ENCODE results near the gene TRIM24.
"Not testable (repeated sequence)": the region's sequence is repeated elsewhere in the genome, so short reads cannot be mapped to it uniquely, and the experiment has no call there.

Gene TRIM24

DNA sequence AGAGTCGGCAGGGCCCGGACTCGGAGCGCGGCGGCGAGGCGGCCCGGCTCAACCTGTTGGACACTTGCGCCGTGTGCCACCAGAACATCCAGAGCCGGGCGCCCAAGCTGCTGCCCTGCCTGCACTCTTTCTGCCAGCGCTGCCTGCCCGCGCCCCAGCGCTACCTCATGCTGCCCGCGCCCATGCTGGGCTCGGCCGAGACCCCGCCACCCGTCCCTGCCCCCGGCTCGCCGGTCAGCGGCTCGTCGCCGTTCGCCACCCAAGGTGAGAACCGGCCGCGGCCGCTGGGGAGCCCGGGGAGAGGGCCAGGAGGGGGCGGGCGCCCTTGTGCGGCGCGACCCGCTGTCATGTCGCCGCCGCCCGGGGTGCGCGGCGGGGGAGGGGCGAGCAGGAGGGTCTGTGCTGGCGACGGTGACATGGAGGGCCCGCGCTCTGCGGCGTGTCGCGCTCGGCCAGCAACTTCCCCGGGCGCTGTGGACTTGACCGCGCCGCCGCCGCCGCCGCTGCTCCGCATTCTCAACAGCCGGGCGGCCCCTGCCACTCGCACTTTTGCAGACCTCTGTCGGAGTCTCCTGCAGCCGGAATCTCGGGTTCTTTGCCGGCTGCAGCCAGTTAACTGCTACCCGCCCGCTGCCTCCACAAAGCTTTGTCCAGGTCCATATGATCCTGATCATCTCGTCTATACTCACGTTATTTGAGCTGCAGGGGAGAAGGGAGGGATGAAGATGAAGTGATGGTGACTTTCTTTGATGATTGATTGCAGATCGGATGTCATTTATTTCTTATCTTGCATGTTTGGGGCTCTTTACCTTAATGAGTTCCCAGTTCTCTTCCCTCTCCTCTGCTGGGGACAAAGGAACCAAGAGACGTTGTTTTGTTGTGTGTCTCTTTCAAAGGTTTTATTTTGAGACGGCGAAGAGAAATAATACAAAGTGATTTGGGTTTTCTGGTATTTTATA is 869 bp downstream of the TRIM24 start:
- peak; percentile 43 to 65 for DNase-seq

DNA sequence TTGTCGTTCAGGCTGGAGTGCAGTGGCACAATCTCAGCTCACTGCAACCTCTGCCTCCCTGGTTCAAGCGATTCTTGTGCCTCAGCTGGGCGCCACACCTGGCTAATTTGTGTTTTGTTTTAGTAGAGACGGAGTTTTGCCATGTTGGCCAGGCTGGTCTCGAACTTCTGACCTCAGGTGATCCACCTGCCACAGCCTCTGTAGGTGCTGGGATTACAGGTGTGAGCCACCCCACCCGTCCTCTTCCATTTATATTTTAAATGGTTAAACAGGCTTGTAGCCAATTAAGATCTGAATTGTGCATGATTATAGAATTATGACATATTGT is 3.2 kb downstream of the TRIM24 start:
- not testable (repeated sequence) for DNase-seq

DNA sequence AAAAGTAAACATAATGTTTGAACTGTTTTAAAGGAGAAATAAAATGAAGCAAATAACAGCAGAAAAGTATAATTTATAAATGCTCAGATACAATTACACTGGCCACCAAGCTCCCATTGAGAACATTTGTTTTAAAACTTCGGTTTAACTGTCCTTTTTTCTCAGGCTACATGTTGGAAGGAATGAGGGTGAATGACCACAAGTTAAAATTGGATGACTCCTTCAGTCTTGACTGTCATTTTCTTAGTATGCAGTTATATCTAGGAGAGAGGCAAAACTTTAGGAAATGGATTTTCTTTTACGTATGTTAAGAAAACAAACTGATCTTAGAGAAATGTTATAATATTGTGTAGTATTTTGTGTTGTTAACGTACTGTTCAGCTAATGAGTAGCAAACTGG is 5.0 kb downstream of the TRIM24 start:
- no peak for DNase-seq

DNA sequence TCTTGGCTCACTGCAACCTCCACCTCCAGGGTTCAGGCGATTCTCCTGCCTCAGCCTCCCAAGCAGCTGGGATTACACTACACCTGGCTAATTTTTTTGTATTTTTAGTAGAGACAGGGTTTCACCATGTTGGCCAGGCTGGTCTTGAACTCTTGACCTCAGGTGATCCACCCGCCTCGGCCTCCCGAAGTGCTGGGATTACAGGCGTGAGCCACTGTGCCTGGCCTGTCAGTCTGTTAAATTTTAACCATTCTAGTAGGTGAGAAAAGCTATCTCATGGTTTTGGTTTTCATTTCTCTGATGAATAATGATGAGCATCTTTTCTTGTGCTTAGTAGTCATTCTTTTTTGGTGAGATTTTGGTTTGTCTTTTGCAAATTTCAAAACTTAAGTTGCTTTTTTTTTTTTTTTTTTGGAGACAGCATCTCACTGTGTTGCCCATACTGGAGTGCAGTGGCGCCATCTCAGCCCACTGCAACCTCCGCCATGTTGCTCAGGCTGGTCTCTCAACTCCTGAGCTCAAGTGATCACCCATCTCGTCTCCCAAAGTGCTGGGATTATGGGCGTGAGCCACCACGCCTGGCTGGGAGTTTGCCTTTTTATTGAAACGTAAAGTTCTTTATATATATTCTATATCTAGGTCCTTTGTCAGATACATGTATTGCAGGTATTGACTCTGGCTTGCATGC is 6.2 kb downstream of the TRIM24 start:
- DNase-seq = not testable (repeated sequence)

DNA sequence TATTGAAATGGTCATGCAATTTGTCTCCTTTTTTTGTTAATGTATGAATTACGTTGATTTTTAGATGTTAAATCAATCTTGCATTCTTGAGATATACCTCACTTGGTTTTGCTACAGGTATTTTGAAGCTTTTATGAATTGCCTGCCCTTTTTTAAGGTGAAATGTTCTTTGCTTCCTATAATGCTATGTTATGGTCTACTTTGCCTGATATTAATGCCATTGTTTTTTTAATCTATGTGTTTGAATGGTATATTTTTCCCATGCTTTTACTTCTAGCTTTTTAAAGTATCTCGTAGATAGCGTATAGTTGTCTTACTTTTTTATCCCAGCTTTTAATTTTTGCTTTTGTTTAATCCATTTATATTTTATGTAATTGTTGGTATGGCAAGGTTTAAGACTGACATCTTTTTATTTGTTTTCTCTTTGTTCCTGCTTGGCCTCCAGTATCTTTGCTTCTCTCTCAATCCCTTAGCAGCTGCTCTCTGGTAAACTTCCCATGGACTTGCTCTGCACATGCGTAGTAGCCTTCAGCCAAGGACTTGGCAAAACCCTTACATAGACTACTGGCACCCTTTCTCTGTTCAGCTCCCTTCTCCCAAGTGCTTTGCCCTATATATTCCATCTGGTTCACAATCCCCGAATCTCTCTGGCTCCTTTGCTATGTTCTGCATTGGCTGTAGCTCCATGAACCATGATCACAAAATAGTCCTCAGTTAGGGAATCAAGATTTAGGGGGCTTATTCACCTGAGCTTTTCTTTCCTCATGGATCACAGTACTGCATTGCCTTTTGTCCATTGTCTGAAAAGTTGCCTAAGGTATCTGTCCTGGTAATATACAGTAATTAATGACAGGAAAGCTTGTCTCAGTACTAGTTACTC is 8.4 kb downstream of the TRIM24 start:
- DNase-seq = no peak

DNA sequence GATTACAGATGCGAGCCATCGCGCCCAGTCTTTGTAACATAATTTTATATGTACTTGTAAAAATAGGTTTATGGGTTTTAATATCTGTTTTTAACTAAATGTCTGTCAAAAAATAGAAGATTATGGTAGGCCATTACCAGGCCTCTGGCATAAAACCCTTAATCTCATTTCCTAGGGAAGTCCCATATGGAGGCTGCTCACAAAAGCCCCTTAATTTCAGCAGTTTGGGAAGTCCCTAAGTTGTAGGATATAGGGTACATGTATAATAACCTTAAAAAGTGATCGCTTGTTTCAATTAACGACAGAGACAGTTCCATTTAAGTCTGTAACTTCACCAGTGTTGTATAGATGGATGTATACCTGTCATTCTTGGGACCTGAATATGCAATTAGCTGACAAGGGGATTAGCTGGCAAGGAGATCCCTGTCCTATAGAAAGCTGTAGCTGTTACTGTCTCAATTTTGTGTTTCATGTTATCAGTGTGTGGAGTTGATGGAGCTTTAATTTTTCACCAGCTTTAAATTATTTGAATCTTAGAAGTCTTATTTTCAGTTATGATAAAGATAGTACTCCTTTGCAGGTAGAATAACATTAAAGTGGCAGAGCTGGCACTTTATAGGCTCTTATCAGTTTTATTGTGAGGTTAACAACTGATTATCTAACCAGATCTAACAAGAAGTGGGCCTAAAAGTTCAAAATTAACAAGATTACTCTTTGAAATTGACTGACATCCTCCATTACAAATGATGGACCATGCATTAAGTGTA is 10.5 kb downstream of the TRIM24 start:
- no peak for DNase-seq

DNA sequence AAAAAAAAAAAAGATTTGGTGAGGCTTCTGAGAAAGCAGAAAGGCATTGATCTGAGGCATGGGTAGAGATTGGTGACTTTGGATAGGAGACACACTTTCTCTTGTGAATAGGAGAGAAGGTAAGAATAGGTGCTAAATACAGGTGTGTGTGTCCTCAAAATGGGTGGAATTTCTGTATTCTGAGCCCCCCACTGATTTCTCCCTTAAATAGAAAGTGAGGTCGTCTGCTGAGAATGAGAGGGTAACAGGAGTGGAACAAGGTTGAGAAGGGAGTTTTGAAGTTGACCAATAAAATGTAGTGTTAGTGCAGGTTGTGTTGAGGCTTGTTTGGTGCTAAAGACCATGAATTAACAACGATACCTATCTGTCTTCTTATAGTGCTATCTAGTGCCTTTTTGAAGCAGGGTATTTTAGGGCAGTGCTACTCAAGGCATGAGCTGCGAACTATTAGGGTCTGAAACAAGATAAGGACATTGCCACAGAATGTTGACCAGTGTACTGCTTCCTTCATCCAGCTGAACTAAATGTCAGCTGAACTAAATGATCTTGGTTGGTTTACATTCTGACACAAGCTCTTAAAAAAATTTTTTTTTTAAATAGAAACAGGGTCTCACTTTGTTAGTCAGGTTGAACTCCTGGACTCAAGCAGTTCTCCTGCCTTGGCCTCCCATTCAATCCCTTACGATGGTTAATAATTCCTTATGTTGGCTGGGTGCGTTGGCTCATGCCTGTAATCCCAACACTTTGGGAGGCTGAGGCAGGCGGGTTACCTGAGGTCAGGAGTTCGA is 12.4 kb downstream of the TRIM24 start:
- no peak for DNase-seq

DNA sequence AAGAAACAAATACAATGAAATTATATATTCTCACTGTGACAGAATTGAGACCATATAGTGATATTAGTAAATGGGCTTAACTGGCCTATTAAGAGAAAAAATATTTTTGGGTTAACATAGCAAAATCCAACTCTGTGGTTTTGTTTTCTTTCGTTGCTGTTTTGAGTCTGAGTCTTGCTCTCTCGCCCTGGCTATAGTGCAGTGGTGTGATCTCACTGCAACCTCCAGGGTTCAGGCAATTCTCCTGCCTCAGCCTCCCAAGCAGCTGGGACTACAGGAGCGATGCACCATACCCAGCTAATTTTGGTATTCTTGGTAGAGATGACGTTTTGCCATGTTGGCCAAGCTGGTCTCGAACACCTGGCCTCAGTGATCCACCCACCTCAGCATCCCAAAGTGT is 15.3 kb downstream of the TRIM24 start:
- DNase-seq = no peak

DNA sequence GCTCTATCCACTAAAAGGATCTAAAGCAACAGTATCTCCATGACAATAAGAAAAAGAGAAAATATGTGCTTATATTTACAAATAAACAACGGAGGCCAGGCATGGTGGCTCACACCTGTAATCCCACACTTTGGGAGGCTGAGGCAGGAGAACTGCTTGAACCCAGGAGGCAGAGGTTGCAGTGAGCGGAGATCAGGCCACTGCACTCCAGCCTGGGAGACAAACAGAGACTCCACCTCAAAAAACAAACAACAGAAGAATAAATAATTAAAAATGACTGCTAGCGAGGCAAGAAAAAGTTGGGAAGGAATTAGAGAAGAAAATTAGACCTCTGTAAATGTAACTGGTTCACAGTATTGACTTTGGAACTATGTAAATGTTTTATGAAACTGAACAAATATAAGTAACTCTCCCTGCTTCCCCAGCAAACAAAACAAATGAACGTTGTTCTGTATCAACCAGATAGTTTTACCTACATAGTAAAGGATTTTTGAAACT is 17.1 kb downstream of the TRIM24 start:
- DNase-seq = no peak

DNA sequence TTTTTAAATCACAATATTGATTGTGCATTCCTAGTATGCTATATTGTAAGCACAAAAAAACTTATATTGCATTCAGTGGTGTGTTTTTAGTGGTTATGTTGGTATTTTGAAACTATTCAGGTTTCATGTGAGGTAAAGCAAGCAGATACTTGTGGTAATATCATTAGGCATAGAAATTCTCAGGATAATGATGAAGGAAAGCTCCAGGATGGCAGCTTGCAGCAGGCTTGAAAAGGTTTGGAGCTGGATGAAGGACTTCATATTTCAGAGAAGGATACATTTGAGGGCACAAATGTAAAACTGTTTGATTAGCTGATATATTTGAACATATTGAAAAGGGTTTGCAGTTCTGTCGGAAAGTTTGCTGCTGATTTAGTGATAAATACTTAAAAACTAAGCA is 17.5 kb downstream of the TRIM24 start:
- no peak for DNase-seq

DNA sequence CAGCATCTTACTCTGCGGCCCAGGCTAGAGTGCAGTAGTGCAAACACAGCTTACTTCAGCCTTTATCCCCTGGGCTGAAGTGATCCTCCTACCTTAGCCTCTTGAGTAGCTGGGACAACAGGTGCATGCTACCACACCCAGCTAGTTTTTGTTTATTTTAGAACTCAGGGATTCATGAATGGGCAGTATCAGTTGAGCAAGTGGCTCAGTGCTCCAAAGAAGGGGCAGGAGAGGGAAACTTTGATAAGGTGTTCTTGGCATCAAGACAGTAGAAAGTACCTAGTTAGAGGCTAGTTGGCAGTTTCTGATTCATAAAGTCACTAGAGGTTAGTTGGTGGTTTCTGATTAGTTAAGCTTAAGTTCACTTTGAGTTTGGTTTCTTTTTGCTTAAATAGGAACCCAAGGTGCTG is 18.4 kb downstream of the TRIM24 start:
- DNase-seq = no peak

DNA sequence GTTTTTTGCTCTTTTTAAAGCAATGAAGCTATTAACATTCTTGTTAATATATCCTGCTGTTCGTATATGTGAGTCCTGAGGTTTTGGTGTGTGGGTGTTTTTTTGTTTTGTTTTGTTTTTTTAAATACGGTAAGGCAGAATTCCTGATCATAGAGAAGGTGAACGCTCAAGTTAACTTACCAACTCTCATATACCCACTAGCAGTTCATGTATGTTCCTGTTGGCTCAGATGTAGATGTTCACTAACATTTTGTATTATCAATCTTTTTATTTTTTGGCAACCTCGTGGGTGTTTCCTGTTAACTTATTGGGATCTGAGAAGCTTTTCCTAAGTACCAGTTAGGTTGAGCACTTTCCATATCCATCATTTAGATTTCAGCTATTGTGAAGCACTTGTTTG is 20.5 kb downstream of the TRIM24 start:
- no peak for DNase-seq

DNA sequence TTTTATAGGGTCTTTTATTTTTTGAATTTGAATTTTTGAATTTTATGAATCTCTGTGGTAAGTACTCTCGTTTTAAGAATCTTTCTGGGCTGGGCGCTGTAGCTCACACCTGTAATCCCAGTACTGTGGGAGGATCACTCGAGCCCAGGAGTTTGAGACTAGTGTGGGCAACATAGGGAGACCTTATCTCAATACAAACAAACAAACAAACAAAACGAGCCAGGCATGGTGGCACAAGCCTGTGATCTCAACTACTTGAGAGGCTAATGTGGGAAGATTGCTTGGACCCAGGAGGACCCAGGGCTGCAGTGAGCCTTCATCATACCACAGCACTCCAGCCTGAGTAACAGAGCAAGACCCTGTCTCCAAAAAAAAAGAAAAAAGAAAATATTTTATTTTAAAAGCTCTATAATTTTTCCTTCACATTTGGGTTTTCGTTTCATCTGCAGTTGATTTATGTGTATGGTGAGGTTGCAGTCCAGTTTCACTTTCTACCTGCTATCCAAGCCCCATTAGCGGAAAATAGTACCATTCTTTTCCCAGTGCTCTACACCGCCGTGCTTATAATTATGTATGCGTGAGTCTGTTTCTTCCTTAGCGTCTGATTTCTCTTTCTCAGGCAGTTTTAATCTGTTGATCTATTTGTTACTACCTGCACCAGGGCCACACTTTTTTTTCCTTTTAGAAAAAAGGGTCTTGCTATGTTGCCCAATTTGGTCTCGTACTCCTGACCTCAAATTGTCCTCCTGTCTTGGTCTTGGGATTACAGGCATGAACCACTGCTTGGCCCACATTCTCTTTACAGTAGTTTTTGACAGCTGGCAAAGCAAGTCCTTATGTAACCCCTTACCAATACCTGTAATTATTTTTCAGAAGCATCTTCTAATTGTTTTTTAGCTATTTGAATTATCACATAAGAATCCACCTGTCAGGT is 21.7 kb downstream of the TRIM24 start:
- no peak for DNase-seq

DNA sequence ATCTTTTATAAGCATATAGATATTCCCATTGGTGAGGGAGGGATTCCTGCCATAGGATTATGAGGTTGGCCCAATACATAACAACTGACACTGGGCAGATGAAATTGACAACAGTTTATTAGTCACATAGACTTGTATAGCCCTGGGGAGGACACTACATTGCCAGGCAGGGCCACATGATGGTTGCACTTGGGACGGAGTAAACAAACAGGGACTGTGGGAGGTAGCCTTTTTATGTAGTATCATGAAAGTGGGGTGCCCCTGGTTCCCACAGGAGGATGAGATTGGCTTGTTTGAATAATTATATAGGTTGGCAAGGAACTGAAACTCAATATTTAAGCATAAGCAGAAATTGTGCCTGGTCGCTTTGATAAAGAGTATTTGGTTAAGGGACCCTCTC is 23.5 kb downstream of the TRIM24 start:
- DNase-seq = peak in 1 of 2 donors; percentile 27

DNA sequence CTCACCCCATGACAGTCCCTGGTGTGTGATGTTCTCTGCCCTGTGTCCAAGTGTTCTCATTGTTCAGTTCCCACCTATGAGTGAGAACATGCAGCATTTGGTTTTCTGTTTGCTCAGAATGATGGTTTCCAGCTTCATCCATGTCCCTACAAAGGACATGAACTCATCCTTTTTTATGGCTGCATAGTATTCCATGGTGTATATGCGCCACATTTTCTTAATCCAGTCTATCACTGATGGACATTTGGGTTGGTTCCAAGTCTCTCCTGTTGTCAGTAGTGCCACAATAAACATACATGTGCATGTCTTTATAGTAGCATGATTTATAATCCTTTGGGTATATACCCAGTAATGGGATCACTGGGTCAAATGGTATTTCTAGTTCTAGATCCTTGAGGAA is 25.4 kb downstream of the TRIM24 start:
- not testable (repeated sequence) for DNase-seq

DNA sequence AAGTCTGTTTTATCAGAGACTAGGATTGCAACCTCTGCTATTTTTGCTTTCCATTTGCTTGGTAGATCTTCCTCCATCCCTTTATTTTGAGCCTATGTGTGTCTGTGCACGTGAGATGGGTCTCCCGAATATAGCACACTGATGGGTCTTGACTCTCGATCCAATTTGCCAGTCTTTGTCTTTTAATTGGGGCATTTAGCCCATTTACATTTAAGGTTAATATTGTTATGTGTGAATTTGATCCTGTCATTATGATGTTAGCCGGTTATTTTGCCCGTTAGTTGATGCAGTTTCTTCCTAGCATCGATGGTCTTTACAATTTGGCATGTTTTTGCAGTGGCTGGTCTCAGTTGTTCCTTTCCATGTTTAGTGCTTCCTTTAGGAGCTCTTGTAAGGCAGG is 29.1 kb downstream of the TRIM24 start:
- DNase-seq = not testable (repeated sequence)

DNA sequence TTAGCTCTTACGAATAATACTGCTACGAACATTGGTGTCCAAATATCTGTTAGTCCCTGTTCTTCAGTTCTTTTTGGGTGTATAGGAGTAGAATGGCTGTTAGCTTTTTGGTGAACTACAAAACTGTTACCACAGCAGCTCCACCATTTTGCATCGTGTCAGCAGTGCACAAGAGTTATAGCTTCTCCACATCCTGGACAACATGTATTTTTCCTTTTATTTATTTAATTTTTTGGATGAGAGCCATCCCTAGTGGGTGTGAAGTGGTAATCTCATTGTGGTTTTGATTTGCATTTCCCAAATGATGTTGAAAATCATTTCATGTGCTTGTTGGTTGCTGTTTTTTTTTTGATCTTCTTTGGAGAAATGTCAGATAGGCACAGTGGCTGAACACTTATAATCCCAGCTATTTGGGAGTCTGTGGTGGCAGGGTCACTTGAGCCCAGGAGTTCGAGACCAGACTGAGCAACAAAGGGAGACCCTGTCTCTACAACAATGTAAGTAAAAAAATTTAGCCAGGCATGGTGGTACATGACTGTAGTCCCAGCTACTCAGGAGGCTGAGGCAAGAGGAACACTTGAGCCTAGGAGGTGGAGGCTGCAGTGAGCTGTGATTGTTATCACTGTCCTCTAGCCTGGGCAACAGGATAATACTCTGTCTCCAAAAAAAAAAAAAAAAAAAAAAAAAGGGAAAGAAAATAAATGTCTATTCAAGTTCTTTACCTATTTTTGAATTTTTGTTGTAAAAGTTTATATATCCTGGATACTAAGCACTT is 31.7 kb downstream of the TRIM24 start:
- peak in 1 of 2 donors; percentile 9 for DNase-seq

DNA sequence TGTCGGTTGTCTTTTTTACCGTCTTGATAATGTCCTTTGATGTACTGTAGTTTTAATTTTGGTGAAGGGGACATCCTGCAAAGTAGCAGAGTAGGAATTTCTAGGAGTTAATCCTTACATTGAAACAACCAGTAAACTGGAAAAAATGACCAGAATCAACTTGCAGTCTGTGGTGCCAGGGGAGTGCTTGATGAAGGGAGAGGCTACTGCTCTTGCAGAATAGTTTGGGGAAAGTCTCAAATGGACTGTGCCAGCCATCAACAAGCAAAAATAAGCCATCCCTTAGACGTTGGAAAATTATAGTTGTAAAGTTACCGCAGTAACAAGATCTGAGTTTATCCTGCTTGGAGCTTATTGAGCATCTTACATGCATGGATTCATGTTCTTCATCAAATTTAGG is 32.4 kb downstream of the TRIM24 start:
- no peak for DNase-seq

DNA sequence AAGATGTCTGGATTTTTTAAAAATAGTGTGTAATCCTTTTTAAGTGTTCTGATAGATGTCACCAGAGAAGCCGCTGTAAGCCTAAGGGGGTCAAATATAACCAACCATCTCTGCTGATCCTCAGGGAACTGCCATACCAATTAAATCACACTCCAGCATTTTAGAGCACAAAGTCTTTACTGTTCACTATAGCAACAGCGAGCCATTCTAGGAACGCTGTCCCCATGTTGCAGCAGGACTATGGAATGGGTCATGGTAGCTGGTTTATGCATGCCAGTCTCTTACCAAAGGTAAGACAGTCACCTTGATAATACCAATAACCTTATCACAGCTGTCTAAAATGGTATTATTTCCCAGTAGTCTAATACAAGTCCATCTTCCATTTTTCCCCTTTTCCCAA is 33.5 kb downstream of the TRIM24 start:
- DNase-seq = no peak
